GM23338 (cell line): ENCODE measurements around the gene ATP5MG. TPM values are rescaled to one million over a fixed set of nuclear protein-coding genes. Genes with fewer than 3 reads are reported as not detected.

ENCODE experiments used
- ATAC-seq: fragments of 200-7000 bp; cut with Tn5 transposase; 3 replicates; pipeline ENCODE4 v1.9.1; 2020
- DNase-seq: peaks from one replicate; pipeline ENCODE4 v3.0.0-alpha.2; 2015; ENCODE audit warnings: low spot score
- H2AFZ ChIP-seq: fragments of 200-600 bp; sonication (generic); 2 replicates; pipeline ENCODE4 v1.8.0; 2016; ENCODE audit warnings: antibody characterized with exemption, mild to moderate bottlenecking, moderate library complexity
- H3F3A ChIP-seq: fragments of 200-600 bp; sonication (generic); replicated peaks from 2 replicates; pipeline ENCODE4 v1.8.0; 2017; ENCODE audit warnings: antibody characterized with exemption, mixed run types, low read depth
- H3K27ac ChIP-seq: fragments of 200-600 bp; sonication (generic); 2 replicates; pipeline ENCODE4 v1.6.1; 2016; ENCODE audit warnings: low read depth
- H3K27me3 ChIP-seq: fragments of 200-600 bp; sonication (generic); 2 replicates; pipeline ENCODE4 v1.8.0; 2016; ENCODE audit warnings: mild to moderate bottlenecking, mixed run types, moderate library complexity; ENCODE audit not compliant: insufficient read depth
- H3K36me3 ChIP-seq: fragments of 200-600 bp; sonication (generic); 2 replicates; pipeline ENCODE4 v1.8.0; 2016; ENCODE audit warnings: mild to moderate bottlenecking; ENCODE audit not compliant: insufficient read depth
- H3K4me1 ChIP-seq: fragments of 200-600 bp; sonication (generic); 2 replicates; pipeline ENCODE4 v1.8.0; 2016; ENCODE audit warnings: mild to moderate bottlenecking, moderate library complexity; ENCODE audit not compliant: insufficient read depth
- H3K4me2 ChIP-seq: fragments of 200-600 bp; sonication (generic); 2 replicates; pipeline ENCODE4 v1.7.1; 2017; ENCODE audit warnings: mixed run types
- H3K4me3 ChIP-seq: fragments of 200-600 bp; sonication (generic); 2 replicates; pipeline ENCODE4 v1.6.1; 2016; ENCODE audit warnings: mixed run types
- H3K79me2 ChIP-seq: fragments of 200-600 bp; sonication (generic); replicated peaks from 2 replicates; pipeline ENCODE4 v1.8.0; 2017; ENCODE audit warnings: mild to moderate bottlenecking; ENCODE audit not compliant: insufficient read depth
- H3K9me2 ChIP-seq: fragments of 200-600 bp; sonication (generic); 2 replicates; pipeline ENCODE4 v1.8.0; 2017; ENCODE audit not compliant: insufficient read depth
- H4K20me1 ChIP-seq: fragments of 200-600 bp; sonication (generic); replicated peaks from 2 replicates; pipeline ENCODE4 v1.8.0; 2017; ENCODE audit warnings: mild to moderate bottlenecking; ENCODE audit not compliant: insufficient read depth
- H3K27ac Mint-ChIP-seq: 2 replicates; pipeline ENCODE4 v1.8.0; 2020; ENCODE audit warnings: inconsistent platforms, mild to moderate bottlenecking, moderate library complexity, mixed read lengths
- H3K27me3 Mint-ChIP-seq: 3 replicates; pipeline ENCODE4 v1.8.0; 2022; ENCODE audit warnings: low read depth, mild to moderate bottlenecking, moderate library complexity, mixed read lengths, inconsistent platforms; ENCODE audit not compliant: insufficient read depth, poor library complexity
- H3K36me3 Mint-ChIP-seq: 3 replicates; pipeline ENCODE4 v1.8.0; 2021; ENCODE audit warnings: low read depth, mild to moderate bottlenecking, inconsistent platforms, moderate library complexity, mixed read lengths
- H3K4me1 Mint-ChIP-seq: 3 replicates; pipeline ENCODE4 v1.8.0; 2020; ENCODE audit warnings: mild to moderate bottlenecking, inconsistent platforms, mixed read lengths
- H3K4me3 Mint-ChIP-seq: 3 replicates; pipeline ENCODE4 v1.8.0; 2021; ENCODE audit warnings: moderate library complexity, mild to moderate bottlenecking, inconsistent platforms, mixed read lengths
- H3K9me3 Mint-ChIP-seq: 3 replicates; pipeline ENCODE4 v1.8.0; 2020; ENCODE audit warnings: moderate library complexity, mild to moderate bottlenecking, inconsistent platforms, mixed read lengths
- CREB1 ChIP-seq: fragments of 250-450 bp; sonication (Bioruptor Pico); IDR thresholded peaks from 2 replicates; pipeline ENCODE4 v1.5.0; 2020; ENCODE audit warnings: low read depth, mild to moderate bottlenecking, moderate library complexity
- CTCF ChIP-seq, 2 experiments: fragments of 200-600 bp in 1 of 2; sonication (generic) in 1 of 2; conservative IDR thresholded peaks; 2 replicates each; pipeline versions ENCODE4 v1.5.1 to v1.6.1; 2016 to 2017; ENCODE audit warnings: antibody characterized with exemption in 2 of 2, low read depth in 2 of 2, mild to moderate bottlenecking in 2 of 2, moderate library complexity in 1 of 2
- ETS1 ChIP-seq: IDR thresholded peaks from 2 replicates; pipeline ENCODE4 v1.6.1; 2016; ENCODE audit warnings: antibody characterized with exemption
- EZH2 ChIP-seq: fragments of 200-600 bp; sonication (generic); IDR thresholded peaks from one replicate; pipeline ENCODE4 v1.8.0; 2017; ENCODE audit warnings: antibody characterized with exemption, mild to moderate bottlenecking, low read depth; ENCODE audit not compliant: unreplicated experiment
- EZH2phosphoT487 ChIP-seq: fragments of 200-600 bp; sonication (generic); IDR thresholded peaks from one replicate; pipeline ENCODE4 v1.8.1; 2018; ENCODE audit warnings: antibody characterized with exemption; ENCODE audit not compliant: unreplicated experiment
- JUNB ChIP-seq: IDR thresholded peaks from one replicate; pipeline ENCODE4 v1.6.1; 2016; ENCODE audit warnings: antibody characterized with exemption; ENCODE audit not compliant: unreplicated experiment
- NANOG ChIP-seq: IDR thresholded peaks from 2 replicates; pipeline ENCODE4 v1.6.1; 2016; ENCODE audit warnings: antibody characterized with exemption, borderline replicate concordance
- POLR2AphosphoS5 ChIP-seq: IDR thresholded peaks from 2 replicates; pipeline ENCODE4 v1.6.1; 2016; ENCODE audit warnings: antibody characterized with exemption, low read depth
- REST ChIP-seq: IDR thresholded peaks from one replicate; pipeline ENCODE4 v1.6.1; 2018; ENCODE audit warnings: antibody characterized with exemption; ENCODE audit not compliant: unreplicated experiment
- STAT1 ChIP-seq: IDR thresholded peaks from one replicate; pipeline ENCODE4 v1.6.1; 2016; ENCODE audit warnings: antibody characterized with exemption; ENCODE audit not compliant: unreplicated experiment
- ZNF114 ChIP-seq: fragments of 250-450 bp; sonication (Bioruptor Pico); IDR thresholded peaks from 2 replicates; pipeline ENCODE4 v1.5.0; 2020; ENCODE audit warnings: mild to moderate bottlenecking, moderate library complexity
- ZNF331 ChIP-seq: fragments of 250-450 bp; sonication (Bioruptor Pico); IDR thresholded peaks from 2 replicates; pipeline ENCODE4 v1.5.0; 2020; ENCODE audit warnings: low read depth, mild to moderate bottlenecking, moderate library complexity
- ZNF462 ChIP-seq: fragments of 250-450 bp; sonication (Bioruptor Pico); IDR thresholded peaks from 2 replicates; pipeline ENCODE4 v1.5.0; 2020; ENCODE audit warnings: mild to moderate bottlenecking, moderate library complexity
- polyA plus RNA-seq: library from polyadenylated mRNA; unstranded; fragments of >200 nt; fragmentation: Nextera tagmentation; extraction: Ambion mirVana; gene quantifications from 2 replicates; pipeline ENCODE4 v1.2.1, GENCODE V29; 2016
- total RNA-seq: library from RNA; depleted of rRNA; stranded (reverse); fragments of >200 nt; shearing (Covaris generic); gene quantifications from 2 replicates; pipeline ENCODE4 v1.2.3, GENCODE V29; 2014

Gene ATP5MG
- total and polyA plus RNA-seq, 2 experiments from 2014 or later: 41.7 to 987 TPM

GRCh38 chr11:118375978-118376377 is 25.4 kb upstream of the ATP5MG start:
- H3K79me2 ChIP-seq: no peaks in the 10 kb centered on the region
- H3K36me3 Mint-ChIP-seq: peaks cover 66% of the 10 kb centered on the region

More at GRCh38 chr11:118375978-118376377, 25.4 kb upstream of the ATP5MG start:
- no peaks in the 10 kb centered on the region for H3K27me3 Mint-ChIP-seq
- no peaks in the 10 kb centered on the region for H3K9me2 ChIP-seq
- no peaks in the 10 kb centered on the region for H3K9me3 Mint-ChIP-seq
- no peak overlapping the region for H3K4me3 Mint-ChIP-seq
- TF ChIP-seq JUNB: no peak
- no peak for TF ChIP-seq ZNF462 (CRISPR knock-in tag)
- TF ChIP-seq CTCF (conservative IDR thresholded peaks at IDR 0.05; ENCODE audit: low read depth in 2 of 2): no peak
- no peak for TF ChIP-seq ZNF331 (CRISPR knock-in tag)
- no peak for TF ChIP-seq STAT1
- TF ChIP-seq NANOG: no peak
- no peak for TF ChIP-seq EZH2
- TF ChIP-seq EZH2phosphoT487: no peak
- TF ChIP-seq ETS1: no peak
- TF ChIP-seq REST: no peak
- no peak for TF ChIP-seq ZNF114
- TF ChIP-seq CREB1 (CRISPR knock-in tag): no peak
- TF ChIP-seq POLR2AphosphoS5: no peak
- no peaks in the 10 kb centered on the region for H3K4me1 Mint-ChIP-seq
- H3K4me3 ChIP-seq: no peak overlapping the region
- no peak for DNase-seq
- H3K4me1 ChIP-seq: no peaks in the 10 kb centered on the region
- H2AFZ ChIP-seq: no peak overlapping the region
- no peak overlapping the region for H3K27ac Mint-ChIP-seq
- peaks cover 7% of the 10 kb centered on the region; the same call in 1 of the 2 replicates for H4K20me1 ChIP-seq
- H3K27me3 ChIP-seq: no peaks in the 10 kb centered on the region
- no peaks in the 10 kb centered on the region for H3F3A ChIP-seq
- H3K27ac ChIP-seq: no peak overlapping the region
- no peak for ATAC-seq
- H3K36me3 ChIP-seq: peaks cover 39% of the 10 kb centered on the region
- no peak overlapping the region for H3K4me2 ChIP-seq
